H9 (cell line): ENCODE measurements around the gene TBC1D10B. TPM values are rescaled to one million over a fixed set of nuclear protein-coding genes. Genes with fewer than 3 reads are reported as not detected.

Source experiments
- DNase-seq: peaks from one replicate; pipeline ENCODE4 v3.0.0-alpha.2; 2017
- H2AFZ ChIP-seq: one replicate; pipeline ENCODE4 v1.6.1; 2013; ENCODE audit warnings: mild to moderate bottlenecking, low read length, control low read depth, moderate library complexity
- H2AK5ac ChIP-seq: 2 replicates; pipeline ENCODE4 v1.6.1; 2013; ENCODE audit warnings: low read length, control low read depth, mixed read lengths; ENCODE audit not compliant: insufficient read length
- H2BK120ac ChIP-seq: one replicate; pipeline ENCODE4 v1.6.1; 2013; ENCODE audit warnings: low read depth, mild to moderate bottlenecking, low read length, control low read depth, inconsistent platforms; ENCODE audit not compliant: poor library complexity, severe bottlenecking
- H2BK12ac ChIP-seq: 2 replicates; pipeline ENCODE4 v1.6.1; 2013; ENCODE audit warnings: low read length, control low read depth, mixed read lengths, low read depth; ENCODE audit not compliant: insufficient read length
- H2BK15ac ChIP-seq: 2 replicates; pipeline ENCODE4 v1.6.1; 2013; ENCODE audit warnings: low read depth, low read length, control low read depth
- H2BK20ac ChIP-seq: one replicate; pipeline ENCODE4 v1.6.1; 2013; ENCODE audit warnings: low read depth, mild to moderate bottlenecking, low read length, control low read depth, inconsistent platforms; ENCODE audit not compliant: poor library complexity, severe bottlenecking
- H2BK5ac ChIP-seq: 2 replicates; pipeline ENCODE4 v1.6.1; 2013; ENCODE audit warnings: low read length, control low read depth, mixed read lengths; ENCODE audit not compliant: insufficient read length
- H3K14ac ChIP-seq: 2 replicates; pipeline ENCODE4 v1.6.1; 2013; ENCODE audit warnings: low read length, control low read depth; ENCODE audit not compliant: insufficient read depth
- H3K18ac ChIP-seq: 2 replicates; pipeline ENCODE4 v1.6.1; 2013; ENCODE audit warnings: low read depth, mild to moderate bottlenecking, mixed read lengths, low read length, control low read depth; ENCODE audit not compliant: insufficient read length
- H3K23ac ChIP-seq: 2 replicates; pipeline ENCODE4 v1.6.1; 2013; ENCODE audit warnings: low read length, control low read depth, mixed read lengths, low read depth; ENCODE audit not compliant: insufficient read length
- H3K23me2 ChIP-seq: 2 replicates; pipeline ENCODE4 v1.6.1; 2013; ENCODE audit warnings: low read depth, mild to moderate bottlenecking, mixed read lengths, low read length, control low read depth; ENCODE audit not compliant: insufficient read length, poor library complexity, severe bottlenecking
- H3K27ac ChIP-seq: 2 replicates; pipeline ENCODE4 v1.5.1; 2013; ENCODE audit warnings: low read length, control low read depth, mixed read lengths, low read depth; ENCODE audit not compliant: insufficient read length
- H3K27me3 ChIP-seq: 2 replicates; pipeline ENCODE4 v1.6.1; 2013; ENCODE audit warnings: low read length, control low read depth, inconsistent platforms; ENCODE audit not compliant: insufficient read depth
- H3K4ac ChIP-seq: 2 replicates; pipeline ENCODE4 v1.6.1; 2013; ENCODE audit warnings: low read depth, mild to moderate bottlenecking, control low read depth, inconsistent platforms, low read length, moderate library complexity
- H3K4me1 ChIP-seq: 2 replicates; pipeline ENCODE4 v1.6.1; 2013; ENCODE audit warnings: low read length, control low read depth, inconsistent platforms; ENCODE audit not compliant: insufficient read depth
- H3K4me2 ChIP-seq: 2 replicates; pipeline ENCODE4 v1.6.1; 2013; ENCODE audit warnings: low read length, control low read depth, mixed read lengths; ENCODE audit not compliant: insufficient read length, insufficient read depth
- H3K56ac ChIP-seq: 2 replicates; pipeline ENCODE4 v1.6.1; 2013; ENCODE audit warnings: low read depth, mild to moderate bottlenecking, mixed read lengths, low read length, control low read depth; ENCODE audit not compliant: insufficient read length
- H3K79me1 ChIP-seq: 2 replicates; pipeline ENCODE4 v1.6.1; 2013; ENCODE audit warnings: low read depth, mild to moderate bottlenecking, moderate library complexity, low read length, control low read depth, inconsistent platforms; ENCODE audit not compliant: insufficient read depth, poor library complexity, severe bottlenecking
- H3K79me2 ChIP-seq: 2 replicates; pipeline ENCODE4 v1.6.1; 2013; ENCODE audit warnings: low read length, control low read depth, inconsistent platforms; ENCODE audit not compliant: insufficient read depth
- H3K9ac ChIP-seq: 2 replicates; pipeline ENCODE4 v1.6.1; 2013; ENCODE audit warnings: low read length, control low read depth, mixed read lengths; ENCODE audit not compliant: insufficient read length; ENCODE audit errors: extremely low read depth
- H3K9me3 ChIP-seq: one replicate; pipeline ENCODE4 v1.6.1; 2013; ENCODE audit warnings: low read depth, low read length, inconsistent platforms; ENCODE audit not compliant: control insufficient read depth
- H3T11ph ChIP-seq: one replicate; pipeline ENCODE4 v1.6.1; 2013; ENCODE audit warnings: mild to moderate bottlenecking, low read length, control low read depth, inconsistent platforms
- H4K20me1 ChIP-seq: one replicate; pipeline ENCODE4 v1.6.1; 2013; ENCODE audit not compliant: control insufficient read depth, insufficient read length, insufficient read depth
- H4K5ac ChIP-seq: 2 replicates; pipeline ENCODE4 v1.6.1; 2013; ENCODE audit warnings: low read depth, mild to moderate bottlenecking, mixed read lengths, low read length, control low read depth; ENCODE audit not compliant: insufficient read length
- H4K8ac ChIP-seq: replicated peaks from 2 replicates; pipeline ENCODE4 v1.6.1; 2013; ENCODE audit warnings: low read length, control low read depth, mixed read lengths, low read depth; ENCODE audit not compliant: insufficient read length
- H4K91ac ChIP-seq: 2 replicates; pipeline ENCODE4 v1.6.1; 2013; ENCODE audit warnings: low read depth, mild to moderate bottlenecking, moderate library complexity, mixed read lengths, low read length, control low read depth; ENCODE audit not compliant: insufficient read length
- H3K27ac Mint-ChIP-seq, 3 experiments: 2 replicates in 2 of 3; 3 replicates in 1 of 3; pipeline ENCODE4 v1.8.0; 2020 to 2021; ENCODE audit warnings: mixed read lengths in 3 of 3, mild to moderate bottlenecking in 1 of 3, moderate library complexity in 1 of 3
- H3K27me3 Mint-ChIP-seq: 2 replicates; pipeline ENCODE4 v1.8.0; 2021; ENCODE audit warnings: low read depth, mild to moderate bottlenecking, moderate library complexity, mixed read lengths
- H3K36me3 Mint-ChIP-seq, 3 experiments: 2 replicates in 2 of 3; 3 replicates in 1 of 3; pipeline ENCODE4 v1.8.0; 2020 to 2021; ENCODE audit warnings: low read depth in 3 of 3, mixed read lengths in 3 of 3; ENCODE audit not compliant: insufficient read depth in 1 of 3
- H3K4me1 Mint-ChIP-seq, 2 experiments: 2 replicates each; pipeline ENCODE4 v1.8.0; 2020; ENCODE audit warnings: mixed read lengths in 2 of 2
- H3K4me3 Mint-ChIP-seq, 2 experiments: 2 replicates in 1 of 2; 3 replicates in 1 of 2; pipeline ENCODE4 v1.8.0; 2020 to 2021; ENCODE audit warnings: mild to moderate bottlenecking in 2 of 2, mixed read lengths in 2 of 2, moderate library complexity in 1 of 2
- H3K9me3 Mint-ChIP-seq, 2 experiments: 2 replicates in 1 of 2; 3 replicates in 1 of 2; pipeline ENCODE4 v1.8.0; 2020; ENCODE audit warnings: mild to moderate bottlenecking in 2 of 2, mixed read lengths in 2 of 2, moderate library complexity in 1 of 2
- CTCF ChIP-seq: fragments of 200-600 bp; sonication (generic); conservative IDR thresholded peaks from 3 replicates; pipeline ENCODE4 v1.8.0; 2021; ENCODE audit warnings: antibody characterized with exemption, mild to moderate bottlenecking
- WGBS: extraction: QIAGEN DNeasy Blood & Tissue Kit; methylation state at CpG from one replicate; pipeline ENCODE4 v1.1.7; 2013; ENCODE audit warnings: missing lambda C conversion rate, low lambda C conversion rate, mixed read lengths; ENCODE audit not compliant: insufficient read length; ENCODE audit errors: extremely low coverage; 5-methylcytosine and 5-hydroxymethylcytosine counted together
- total RNA-seq: library from RNA; stranded (reverse); gene quantifications from 2 replicates; pipeline ENCODE4 v1.2.1, GENCODE V29; 2021

TBC1D10B gene
- total RNA-seq, 1 experiment from 2014 or later: 25.6 TPM

GRCh38 chr16:30355144-30355953 lies 14.9 kb downstream of the TBC1D10B start, which contains the start of gene CD2BP2:
Gene CD2BP2 (minus strand): TSS chr16:30355308. CDS start chr16:30354681, 627 bp downstream.
- no CpG with 5 or more reads among the region's 45 CpGs for WGBS
- Histone ChIP-seq H2AK5ac (peak within 1 kb of the TSS; percentile 24), H3K23me2 (peaks cover 13% of the 10 kb centered on the region), H3K9ac (peak within 1 kb of the TSS; percentile 97), H3T11ph (peak within 1 kb of the TSS; percentile 30), H3K4ac (peak within 1 kb of the TSS; percentile 84; the same call in 1 of the 2 replicates), H2AFZ (peak within 1 kb of the TSS; percentile 66), H2BK15ac (no peak within 1 kb of the TSS; the same call in 1 of the 2 replicates), H2BK5ac (peak within 1 kb of the TSS; percentile 96), H3K4me2 (peak within 1 kb of the TSS; percentile 96), H2BK20ac (no peak within 1 kb of the TSS), H3K14ac (peak within 1 kb of the TSS; percentile 98), H3K18ac (peak within 1 kb of the TSS; percentile 99), H4K20me1 (no peaks in the 10 kb centered on the region), H3K56ac (peak within 1 kb of the TSS; percentile 95), H3K9me3 (no peaks in the 10 kb centered on the region), H4K8ac (peak within 1 kb of the TSS; percentile 82), H2BK120ac (peak within 1 kb of the TSS; percentile 90), H3K27me3 (no peaks in the 10 kb centered on the region), H4K5ac (peak within 1 kb of the TSS; percentile 94), H4K91ac (peak within 1 kb of the TSS; percentile 64), H3K4me1 (no peaks in the 10 kb centered on the region), H2BK12ac (peak within 1 kb of the TSS; percentile 19), H3K79me1 (peaks cover 8% of the 10 kb centered on the region), H3K79me2 (peaks cover 3% of the 10 kb centered on the region; the same call in 1 of the 2 replicates), H3K27ac (peak within 1 kb of the TSS; percentile 97), H3K23ac (no peak within 1 kb of the TSS)
- Mint-ChIP-seq H3K36me3 (peaks cover 25 to 68% (median 63%) of the 10 kb centered on the region in 3 experiments), H3K27ac (peak within 1 kb of the TSS; percentile 99), H3K9me3 (0 out of 5 replicates have a peak, but pooled peaks cover 0 to under 1% of the 10 kb centered on the region in 2 experiments), H3K4me1 (peaks cover 20 to 35% of the 10 kb centered on the region in 2 experiments), H3K27me3 (no peaks in the 10 kb centered on the region; the same call in 1 of the 2 replicates), H3K4me3 (peak within 1 kb of the TSS; percentile 95 to 98)
- DNase-seq: peak; percentile 98
- TF ChIP-seq CTCF: peak; percentile 21; the same call in 1 of the 3 replicates
